ENCODE measurements around the gene ZFAND3. TPM values are rescaled to one million over a fixed set of nuclear protein-coding genes. Genes with fewer than 3 reads are reported as not detected.

Gene ZFAND3
- total RNA-seq, 2 experiments from 2014 or later = 8.3 to 33.8 TPM

GRCh38 chr6:38092465-38092864 lies 272.9 kb downstream of the ZFAND3 start:
- Histone ChIP-seq H4K20me1 (ENCODE audit: insufficient read depth, low read length) (no peaks in the 10 kb centered on the region), H3K27ac (ENCODE audit: low read depth, low read length, poor library complexity, severe bottlenecking) (no peak overlapping the region), H3K9me3 (ENCODE audit: low read length) (no peaks in the 10 kb centered on the region), H3K4me2 (ENCODE audit: low read length) (no peak overlapping the region), H2AFZ (ENCODE audit: low read length) (no peak overlapping the region), H3K79me2 (ENCODE audit: insufficient read depth, low read depth, low read length) (no peaks in the 10 kb centered on the region), H3K4me1 (ENCODE audit: insufficient read depth, low read length, poor library complexity, severe bottlenecking) (no peaks in the 10 kb centered on the region), H3K4me3 (ENCODE audit: low read depth, low read length, poor library complexity, severe bottlenecking) (no peak overlapping the region), H3K36me3 (ENCODE audit: insufficient read depth, low read length) (no peaks in the 10 kb centered on the region), H3K9me2 (ENCODE audit: insufficient read depth, low read length) (no peaks in the 10 kb centered on the region)
- ChIA-PET POLR2A (interaction anchor here (1.2 kb wide), 1 partner anchor 14 kb away, joined by 4 read pairs; no protein-coding TSS in a partner anchor), CTCF (ENCODE audit: unreplicated experiment) (no interaction called here)
- intact Hi-C loops (cut with micrococcal nuclease; ENCODE audit: unreplicated experiment) = no loop called here
- TF ChIP-seq EZH2phosphoT487 (IDR thresholded peaks at IDR 0.05; ENCODE audit: borderline replicate concordance, low read depth, low read length) = no peak
- TF ChIP-seq, protein P1, sequence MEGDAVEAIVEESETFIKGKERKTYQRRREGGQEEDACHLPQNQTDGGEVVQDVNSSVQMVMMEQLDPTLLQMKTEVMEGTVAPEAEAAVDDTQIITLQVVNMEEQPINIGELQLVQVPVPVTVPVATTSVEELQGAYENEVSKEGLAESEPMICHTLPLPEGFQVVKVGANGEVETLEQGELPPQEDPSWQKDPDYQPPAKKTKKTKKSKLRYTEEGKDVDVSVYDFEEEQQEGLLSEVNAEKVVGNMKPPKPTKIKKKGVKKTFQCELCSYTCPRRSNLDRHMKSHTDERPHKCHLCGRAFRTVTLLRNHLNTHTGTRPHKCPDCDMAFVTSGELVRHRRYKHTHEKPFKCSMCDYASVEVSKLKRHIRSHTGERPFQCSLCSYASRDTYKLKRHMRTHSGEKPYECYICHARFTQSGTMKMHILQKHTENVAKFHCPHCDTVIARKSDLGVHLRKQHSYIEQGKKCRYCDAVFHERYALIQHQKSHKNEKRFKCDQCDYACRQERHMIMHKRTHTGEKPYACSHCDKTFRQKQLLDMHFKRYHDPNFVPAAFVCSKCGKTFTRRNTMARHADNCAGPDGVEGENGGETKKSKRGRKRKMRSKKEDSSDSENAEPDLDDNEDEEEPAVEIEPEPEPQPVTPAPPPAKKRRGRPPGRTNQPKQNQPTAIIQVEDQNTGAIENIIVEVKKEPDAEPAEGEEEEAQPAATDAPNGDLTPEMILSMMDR (conservative IDR thresholded peaks at IDR 0.05; ENCODE audit: low read length) = no peak
- no peak for DNase-seq (ENCODE audit: low spot score)
- BruUV-seq (replicated peaks) = no TSS peak

- H3K4me1 ChIP-seq (ENCODE audit: insufficient read depth, low read length, poor library complexity, severe bottlenecking) = no peaks in the 10 kb centered on the region
- ChIA-PET POLR2A (interaction anchor here (1.2 to 1.6 kb wide), 2 partner anchors 12 to 14 kb away, joined by 4 to 6 read pairs; no protein-coding TSS in a partner anchor), CTCF (ENCODE audit: unreplicated experiment) (no interaction called here)
- H3K4me3 ChIP-seq (ENCODE audit: low read depth, low read length, poor library complexity, severe bottlenecking) = no peak overlapping the region
- no TSS peak for BruUV-seq (replicated peaks)
- H3K79me2 ChIP-seq (ENCODE audit: insufficient read depth, low read depth, low read length) = no peaks in the 10 kb centered on the region
- no peak for DNase-seq (ENCODE audit: low spot score)
- H3K36me3 ChIP-seq (ENCODE audit: insufficient read depth, low read length) = no peaks in the 10 kb centered on the region
- no peaks in the 10 kb centered on the region for H3K9me2 ChIP-seq (ENCODE audit: insufficient read depth, low read length)
- H3K27ac ChIP-seq (ENCODE audit: low read depth, low read length, poor library complexity, severe bottlenecking) = no peak overlapping the region
- no peak overlapping the region for H3K4me2 ChIP-seq (ENCODE audit: low read length)
- intact Hi-C loops (cut with micrococcal nuclease; ENCODE audit: unreplicated experiment) = no loop called here
- H2AFZ ChIP-seq (ENCODE audit: low read length) = no peak overlapping the region
- TF ChIP-seq EZH2phosphoT487 (IDR thresholded peaks at IDR 0.05; ENCODE audit: borderline replicate concordance, low read depth, low read length) = no peak
- TF ChIP-seq, protein P1 (conservative IDR thresholded peaks at IDR 0.05; ENCODE audit: low read length) = no peak
- H4K20me1 ChIP-seq (ENCODE audit: insufficient read depth, low read length) = no peaks in the 10 kb centered on the region
- H3K9me3 ChIP-seq (ENCODE audit: low read length) = no peaks in the 10 kb centered on the region
Observed at GRCh38 chr6:38092964-38093363, 273.4 kb downstream of the ZFAND3 start.

DNA sequence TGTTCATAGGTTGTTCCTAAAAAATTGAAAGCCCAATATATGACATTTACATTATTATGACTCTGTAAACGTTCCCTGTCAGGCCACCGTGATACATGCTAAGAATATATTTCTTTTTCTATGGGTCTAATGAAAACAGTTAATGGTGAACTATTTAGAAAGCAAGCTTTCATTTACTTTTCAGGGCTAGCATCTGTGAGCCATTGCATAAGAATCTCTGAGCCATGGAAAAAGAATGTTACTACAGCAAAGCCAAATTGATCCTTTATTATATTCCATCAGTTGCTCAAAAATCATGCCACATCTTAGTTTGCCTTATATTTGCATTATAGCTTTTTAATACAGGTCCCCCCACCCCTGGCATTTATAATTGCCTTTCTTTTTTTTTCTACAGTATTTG lies 275.5 kb downstream of the ZFAND3 start:
- POLR2A ChIA-PET = no interaction called here
- H3K9me2 ChIP-seq (ENCODE audit: insufficient read depth, low read length) = no peaks in the 10 kb centered on the region
- DNase-seq (ENCODE audit: low spot score) = no peak
- H3K36me3 ChIP-seq (ENCODE audit: insufficient read depth, low read length) = no peaks in the 10 kb centered on the region
- TF ChIP-seq EZH2phosphoT487 (IDR thresholded peaks at IDR 0.05; ENCODE audit: borderline replicate concordance, low read depth, low read length) = no peak
- TF ChIP-seq, protein P1 (conservative IDR thresholded peaks at IDR 0.05; ENCODE audit: low read length) = no peak
- intact Hi-C loops (cut with micrococcal nuclease; ENCODE audit: unreplicated experiment) = no loop called here
- no peaks in the 10 kb centered on the region for H3K4me1 ChIP-seq (ENCODE audit: insufficient read depth, low read length, poor library complexity, severe bottlenecking)
- no peaks in the 10 kb centered on the region for H4K20me1 ChIP-seq (ENCODE audit: insufficient read depth, low read length)
- H3K9me3 ChIP-seq (ENCODE audit: low read length) = no peaks in the 10 kb centered on the region
- no peaks in the 10 kb centered on the region for H3K79me2 ChIP-seq (ENCODE audit: insufficient read depth, low read depth, low read length)
- H3K27ac ChIP-seq (ENCODE audit: low read depth, low read length, poor library complexity, severe bottlenecking) = no peak overlapping the region
- no peak overlapping the region for H2AFZ ChIP-seq (ENCODE audit: low read length)
- no peak overlapping the region for H3K4me3 ChIP-seq (ENCODE audit: low read depth, low read length, poor library complexity, severe bottlenecking)
- CTCF ChIA-PET (ENCODE audit: unreplicated experiment) = no interaction called here
- no peak overlapping the region for H3K4me2 ChIP-seq (ENCODE audit: low read length)
- BruUV-seq (replicated peaks) = no TSS peak

All from OCI-LY7 (cell line).